Endothelial cell of coronary artery (primary cell): ENCODE data around the gene MTFMT. TPM values are rescaled to one million over a fixed set of nuclear protein-coding genes. Genes with fewer than 3 reads are reported as not detected.

Experiments
- total RNA-seq: library from RNA; depleted of rRNA; stranded (reverse); fragments of >200 nt; gene quantifications from 2 replicates; pipeline ENCODE4 v1.2.3, GENCODE V29; 2014

The MTFMT gene
- total RNA-seq, result 10.3 and 11.5 TPM in 2 replicates

DNA sequence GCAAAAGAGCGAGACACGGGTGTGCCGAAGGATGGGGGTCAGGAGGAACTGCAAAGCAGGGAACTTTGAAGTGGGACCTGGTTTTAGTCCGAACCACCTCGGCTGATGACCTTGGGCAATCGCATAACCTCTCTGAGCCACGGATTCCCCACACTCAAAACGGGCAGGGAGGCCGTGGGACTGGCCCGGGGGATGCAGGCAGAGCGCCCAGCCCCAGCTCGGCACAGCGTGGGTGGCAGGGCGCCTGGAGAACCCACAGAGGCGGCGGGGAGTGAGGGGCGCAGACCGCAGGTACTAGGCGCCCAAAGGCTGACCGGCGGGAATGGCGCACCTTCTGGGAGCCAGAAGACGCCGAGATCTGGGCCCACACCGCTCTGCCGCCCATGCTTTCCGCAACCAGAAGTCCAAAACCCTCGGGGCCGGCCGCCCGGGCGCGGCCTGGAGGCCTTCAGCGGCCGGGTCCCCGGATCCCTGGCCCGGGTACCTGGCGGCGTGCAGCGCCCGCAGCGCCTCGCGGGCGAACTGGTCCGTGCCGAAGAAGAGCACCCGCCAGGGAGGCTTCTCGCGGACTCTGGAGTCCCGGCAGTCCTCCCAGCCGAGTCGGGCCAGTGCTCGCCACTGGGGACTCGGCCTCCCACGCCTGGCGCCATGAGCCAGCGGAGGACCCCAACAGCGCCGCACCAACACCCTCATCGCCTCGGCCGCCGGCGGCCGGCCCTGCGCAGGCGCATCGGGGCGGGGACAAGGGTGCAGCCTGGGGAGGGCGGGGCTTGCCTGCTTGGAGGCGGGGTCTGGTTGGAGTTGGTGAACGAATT is at the start of gene MTFMT:
Gene MTFMT, minus strand, starts transcription at position 719 of the 815 bp plus-strand sequence. Its CDS starts 26 bp downstream, at position 693.

DNA sequence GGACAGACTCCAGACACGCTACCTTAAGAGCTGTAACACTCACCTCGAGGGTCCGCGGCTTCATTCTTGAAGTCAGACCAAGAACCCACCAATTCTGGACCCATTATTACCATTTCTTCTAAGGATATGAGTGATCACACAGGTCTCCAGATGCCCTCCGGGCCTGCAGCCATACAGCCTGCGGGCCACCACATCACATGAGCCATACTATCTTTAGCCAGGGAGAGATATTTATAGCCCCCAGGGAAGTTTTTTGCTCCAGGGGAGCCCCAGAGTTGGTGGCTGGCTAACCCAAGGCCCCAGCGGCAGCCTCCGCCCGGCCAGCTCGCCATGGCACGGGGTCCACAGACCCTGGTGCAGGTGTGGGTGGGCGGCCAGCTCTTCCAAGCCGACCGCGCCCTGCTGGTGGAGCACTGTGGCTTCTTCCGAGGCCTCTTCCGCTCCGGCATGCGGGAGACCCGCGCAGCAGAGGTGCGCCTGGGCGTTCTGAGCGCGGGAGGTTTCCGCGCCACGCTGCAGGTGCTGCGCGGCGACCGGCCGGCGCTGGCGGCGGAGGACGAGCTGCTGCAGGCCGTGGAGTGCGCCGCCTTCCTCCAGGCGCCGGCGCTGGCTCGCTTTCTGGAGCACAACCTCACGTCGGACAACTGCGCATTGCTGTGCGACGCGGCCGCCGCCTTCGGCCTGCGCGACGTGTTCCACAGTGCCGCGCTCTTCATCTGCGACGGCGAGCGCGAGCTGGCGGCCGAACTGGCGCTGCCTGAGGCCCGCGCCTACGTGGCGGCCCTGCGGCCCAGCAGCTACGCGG is 47.2 kb upstream of the MTFMT start, which contains the start of gene KBTBD13:
Gene KBTBD13, plus strand, starts transcription at position 261 of the 805 bp plus-strand sequence. Its CDS starts 70 bp downstream, at position 331.

GRCh38 chr15:65067645-65068402 is 38.4 kb upstream of the MTFMT start, which contains the start of gene RASL12:
RASL12 (minus strand) TSS chr15:65067991; CDS start chr15:65067835, 156 bp downstream.

DNA sequence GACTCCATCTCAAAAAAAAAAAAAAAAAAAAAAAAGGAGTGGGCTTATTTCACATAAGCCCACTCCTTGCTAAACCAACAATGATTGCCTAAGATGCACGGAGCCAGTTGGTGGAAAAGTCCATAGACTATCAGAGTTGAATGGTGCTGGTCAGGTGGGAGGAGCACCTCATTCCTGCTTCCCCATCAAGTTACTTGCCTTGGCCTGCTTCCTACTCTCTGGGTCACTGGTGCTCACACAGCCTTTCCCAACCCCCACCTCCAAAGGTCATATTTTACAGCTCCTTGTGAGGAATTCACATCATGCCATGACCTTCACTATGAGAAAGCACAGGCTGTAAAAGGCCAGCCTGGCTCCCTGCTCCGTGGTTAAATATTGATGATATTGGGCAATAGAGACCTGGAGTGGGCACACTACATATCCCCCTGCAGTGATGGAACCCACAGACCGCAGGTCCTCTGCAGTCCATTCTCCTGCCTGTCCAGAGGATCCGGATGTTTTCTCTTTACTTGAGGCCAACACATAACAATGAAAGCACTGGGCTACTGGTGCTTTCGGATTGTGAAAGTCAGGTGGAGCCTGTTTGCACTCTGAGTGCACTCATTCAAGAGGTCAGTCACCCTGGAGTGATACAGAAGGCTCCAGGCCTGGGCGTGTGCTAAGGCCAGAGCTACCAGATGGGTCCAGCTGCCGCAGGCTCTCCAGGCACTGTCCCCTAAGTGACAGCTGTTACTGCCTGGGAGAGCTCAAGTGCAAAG is 15.5 kb upstream of the MTFMT start, which contains the start of gene SLC51B:
Gene SLC51B, plus strand, starts transcription at position 664 of the 758 bp plus-strand sequence. CDS start 4,618 bp downstream, outside the sequence.

GRCh38 chr15:64989416-64990167 is 39.8 kb downstream of the MTFMT start, which contains the start of gene SPG21:
SPG21 (minus strand) TSS chr15:64989914; CDS start chr15:64983569, 6,345 bp downstream.

Other genes with a start within 250 kb of the MTFMT start
- gene PIF1, start 204.0 kb downstream of the MTFMT start, total RNA-seq, result 6.3 and 8.4 TPM in 2 replicates
- gene PLEKHO2, start 187.7 kb downstream of the MTFMT start, total RNA-seq, result 21.7 and 23.5 TPM in 2 replicates
- 1.6 and 2.7 TPM in 2 replicates for gene ANKDD1A, start 117.7 kb downstream of the MTFMT start, total RNA-seq
- gene SPG21, start 39.7 kb downstream of the MTFMT start, total RNA-seq, result 46.3 and 47.3 TPM in 2 replicates
- not detected in 2 replicates for gene SLC51B, start 15.7 kb upstream of the MTFMT start, total RNA-seq
- 0.09 TPM in 1 of 2 replicates, not detected in the other for gene RASL12, start 38.4 kb upstream of the MTFMT start, total RNA-seq
- gene KBTBD13, start 47.1 kb upstream of the MTFMT start, total RNA-seq, result not detected in 2 replicates
- gene UBAP1L, start 85.6 kb upstream of the MTFMT start, total RNA-seq, result 0.90 and 1.9 TPM in 2 replicates
- gene PDCD7, start 104.2 kb upstream of the MTFMT start, total RNA-seq, result 10.3 and 12.5 TPM in 2 replicates
- 46.3 and 48.5 TPM in 2 replicates for gene CLPX, start 155.7 kb upstream of the MTFMT start, total RNA-seq
- gene CILP, start 181.8 kb upstream of the MTFMT start, total RNA-seq, result not detected in 2 replicates